ENCODE measurements around the gene BSG. TPM values are rescaled to one million over a fixed set of nuclear protein-coding genes. Genes with fewer than 3 reads are reported as not detected.
A peak's percentile ranks its signal among the peaks of the same experiment; 100 is the strongest.

BSG gene
- total and polyA plus RNA-seq, 9 of the 15 experiments (the other 6 are each of a cell fraction or from before 2014, with no cell fraction given) = 4.6 to 495 (median 187) TPM

DNA sequence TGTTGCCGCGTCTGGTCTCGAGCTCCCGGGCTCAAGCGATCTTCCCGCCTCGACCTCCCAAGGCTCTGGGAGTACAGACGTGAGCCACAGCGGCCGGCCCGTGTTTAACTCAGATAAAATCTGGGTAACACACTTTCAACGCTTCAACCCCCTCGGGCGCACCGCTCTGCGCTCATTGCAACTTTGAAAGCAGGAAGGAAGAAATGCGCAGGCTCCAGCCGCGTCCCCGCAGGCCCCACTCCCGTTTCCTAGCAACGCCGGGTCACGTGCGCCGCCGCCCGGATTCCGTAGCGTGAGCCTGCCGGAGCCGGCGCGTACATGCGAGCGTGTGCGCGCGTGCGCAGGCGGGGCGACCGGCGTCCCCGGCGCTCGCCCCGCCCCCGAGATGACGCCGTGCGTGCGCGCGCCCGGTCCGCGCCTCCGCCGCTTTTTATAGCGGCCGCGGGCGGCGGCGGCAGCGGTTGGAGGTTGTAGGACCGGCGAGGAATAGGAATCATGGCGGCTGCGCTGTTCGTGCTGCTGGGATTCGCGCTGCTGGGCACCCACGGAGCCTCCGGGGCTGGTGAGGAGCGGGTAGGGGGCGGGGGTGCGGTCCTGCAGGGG lies at the start of gene BSG (continued):
- TF ChIP-seq MAZ (CRISPR knock-in tag; conservative IDR thresholded peaks at IDR 0.05 in 1 of 2, IDR thresholded peaks at IDR 0.05 in 1 of 2) (peak; percentile 62 to 95), ELF4 (CRISPR knock-in tag; IDR thresholded peaks at IDR 0.05) (no peak), KDM2B (CRISPR knock-in tag; IDR thresholded peaks at IDR 0.05) (0 out of 2 replicates have a peak, but pooled peaks have one; percentile 70), ZNF77 (CRISPR knock-in tag; IDR thresholded peaks at IDR 0.05) (no peak), E2F3 (CRISPR knock-in tag; IDR thresholded peaks at IDR 0.05) (no peak), ATF7 (IDR thresholded peaks at IDR 0.05) (peak; percentile 90), XRCC4 (IDR thresholded peaks at IDR 0.05; ENCODE audit: extremely low read depth, insufficient read depth, insufficient read length) (no peak), POLR2B (IDR thresholded peaks at IDR 0.05; ENCODE audit: low read depth, partially characterized antibody) (peak; percentile 90), GABPB2 (CRISPR knock-in tag; conservative IDR thresholded peaks at IDR 0.05) (no peak), TAF1 (IDR thresholded peaks at IDR 0.05; ENCODE audit: control insufficient read depth, extremely low read depth, insufficient read depth, low read length, severe bottlenecking) (peak; percentile 97), ZKSCAN3 (CRISPR knock-in tag; IDR thresholded peaks at IDR 0.05) (no peak), TARDBP (IDR thresholded peaks at IDR 0.05) (no peak), ZNF197 (CRISPR knock-in tag; IDR thresholded peaks at IDR 0.05; ENCODE audit: low read depth) (peak; percentile 93; the same call in 1 of the 2 replicates), RFX7 (CRISPR knock-in tag; IDR thresholded peaks at IDR 0.05) (no peak), MYNN (IDR thresholded peaks at IDR 0.05) (peak; percentile 55; the same call in 1 of the 2 replicates), MYNN (CRISPR knock-in tag; IDR thresholded peaks at IDR 0.05) (no peak), ZNF263 (CRISPR knock-in tag; IDR thresholded peaks at IDR 0.05; ENCODE audit: borderline replicate concordance) (0 out of 2 replicates have a peak, but pooled peaks have one; percentile 24), GATAD2B (IDR thresholded peaks at IDR 0.05; ENCODE audit: borderline replicate concordance) (no peak), ZNF717 (CRISPR knock-in tag; IDR thresholded peaks at IDR 0.05) (no peak), NRF1 (conservative IDR thresholded peaks at IDR 0.05 in 1 of 2, IDR thresholded peaks at IDR 0.05 in 1 of 2) (peak; percentile 98 to 99), FOXA1 (IDR thresholded peaks at IDR 0.05; ENCODE audit: borderline replicate concordance) (no peak), MTA1 (IDR thresholded peaks at IDR 0.05; ENCODE audit: borderline replicate concordance) (0 out of 2 replicates have a peak, but pooled peaks have one; percentile 42), PHF21A (IDR thresholded peaks at IDR 0.05; ENCODE audit: borderline replicate concordance, low read depth) (peak; percentile 50; the same call in 1 of the 2 replicates), ZNF766 (CRISPR knock-in tag; conservative IDR thresholded peaks at IDR 0.05) (no peak; the same call in 1 of the 2 replicates)
- TF ChIP-seq, protein P1, sequence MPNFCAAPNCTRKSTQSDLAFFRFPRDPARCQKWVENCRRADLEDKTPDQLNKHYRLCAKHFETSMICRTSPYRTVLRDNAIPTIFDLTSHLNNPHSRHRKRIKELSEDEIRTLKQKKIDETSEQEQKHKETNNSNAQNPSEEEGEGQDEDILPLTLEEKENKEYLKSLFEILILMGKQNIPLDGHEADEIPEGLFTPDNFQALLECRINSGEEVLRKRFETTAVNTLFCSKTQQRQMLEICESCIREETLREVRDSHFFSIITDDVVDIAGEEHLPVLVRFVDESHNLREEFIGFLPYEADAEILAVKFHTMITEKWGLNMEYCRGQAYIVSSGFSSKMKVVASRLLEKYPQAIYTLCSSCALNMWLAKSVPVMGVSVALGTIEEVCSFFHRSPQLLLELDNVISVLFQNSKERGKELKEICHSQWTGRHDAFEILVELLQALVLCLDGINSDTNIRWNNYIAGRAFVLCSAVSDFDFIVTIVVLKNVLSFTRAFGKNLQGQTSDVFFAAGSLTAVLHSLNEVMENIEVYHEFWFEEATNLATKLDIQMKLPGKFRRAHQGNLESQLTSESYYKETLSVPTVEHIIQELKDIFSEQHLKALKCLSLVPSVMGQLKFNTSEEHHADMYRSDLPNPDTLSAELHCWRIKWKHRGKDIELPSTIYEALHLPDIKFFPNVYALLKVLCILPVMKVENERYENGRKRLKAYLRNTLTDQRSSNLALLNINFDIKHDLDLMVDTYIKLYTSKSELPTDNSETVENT (CRISPR knock-in tag; IDR thresholded peaks at IDR 0.05) = peak; percentile 93
